Measurements from ENCODE around the gene HNRNPLL.
"Not testable (repeated sequence)": the region's sequence is repeated elsewhere in the genome, so short reads cannot be mapped to it uniquely, and the experiment has no call there.

Gene HNRNPLL

GRCh38 chr2:38549851-38550250 is 52.9 kb downstream of the HNRNPLL start:
- DNase-seq = no peak

- DNase-seq = no peak
These were observed 53.5 kb downstream of the HNRNPLL start for GRCh38 chr2:38549071-38549704.

- no peak for DNase-seq
These were observed 54.9 kb downstream of the HNRNPLL start for GRCh38 chr2:38547791-38548190.

- DNase-seq = no peak
These were observed 56.1 kb downstream of the HNRNPLL start for GRCh38 chr2:38546585-38546984.

GRCh38 chr2:38546064-38546463 is 56.7 kb downstream of the HNRNPLL start:
- DNase-seq = no peak

GRCh38 chr2:38542248-38542631 is 60.5 kb downstream of the HNRNPLL start:
- not testable (repeated sequence) for DNase-seq

GRCh38 chr2:38540580-38541286 is 62.0 kb downstream of the HNRNPLL start:
- DNase-seq = no peak

- no peak for DNase-seq
These were observed 63.6 kb downstream of the HNRNPLL start for GRCh38 chr2:38539086-38539485.

GRCh38 chr2:38537937-38538525 is 64.7 kb downstream of the HNRNPLL start:
- DNase-seq = no peak

- not testable (repeated sequence) for DNase-seq
These were observed 65.4 kb downstream of the HNRNPLL start for GRCh38 chr2:38537296-38537695.

- peak; percentile 39 for DNase-seq
These were observed 66.8 kb downstream of the HNRNPLL start for GRCh38 chr2:38535744-38536506.

- DNase-seq = no peak
These were observed 67.4 kb downstream of the HNRNPLL start for GRCh38 chr2:38535404-38535743.

- no peak for DNase-seq
These were observed 67.9 kb downstream of the HNRNPLL start for GRCh38 chr2:38534746-38535403.

GRCh38 chr2:38533757-38534545 is 68.8 kb downstream of the HNRNPLL start:
- peak; percentile 28 for DNase-seq

- no peak for DNase-seq
These were observed 69.5 kb downstream of the HNRNPLL start for GRCh38 chr2:38533180-38533579.

GRCh38 chr2:38532366-38532765 is 70.4 kb downstream of the HNRNPLL start:
- no peak for DNase-seq

GRCh38 chr2:38529208-38529607 is 73.5 kb downstream of the HNRNPLL start:
- no peak for DNase-seq

GRCh38 chr2:38528534-38528933 is 74.2 kb downstream of the HNRNPLL start:
- DNase-seq = no peak

GRCh38 chr2:38528008-38528442 is 74.7 kb downstream of the HNRNPLL start:
- DNase-seq = peak; percentile 64

GRCh38 chr2:38527338-38528007 is 75.3 kb downstream of the HNRNPLL start:
- no peak for DNase-seq

- DNase-seq = peak; percentile 85
These were observed 76.5 kb downstream of the HNRNPLL start for GRCh38 chr2:38526195-38526594.

GRCh38 chr2:38524580-38524979 is 78.1 kb downstream of the HNRNPLL start:
- no peak for DNase-seq

Measured in HCEC 1CT (cell line).